NCI-H2171 treated with DMSO at 0.1 percent for 48 hours (cell line): ENCODE results near the gene TRAIP.
"Not testable (repeated sequence)": the region's sequence is repeated elsewhere in the genome, so short reads cannot be mapped to it uniquely, and the experiment has no call there.

ENCODE experiments used
- DNase-seq: peaks from one replicate; lab custom pipeline; 2025; lab: John Stamatoyannopoulos, UW

TRAIP gene

GRCh38 chr3:49856181-49857005, at the start of gene TRAIP:
TRAIP (minus strand) TSS chr3:49856564; CDS start chr3:49856453, 111 bp downstream.
- peak; percentile 91 for DNase-seq

DNA sequence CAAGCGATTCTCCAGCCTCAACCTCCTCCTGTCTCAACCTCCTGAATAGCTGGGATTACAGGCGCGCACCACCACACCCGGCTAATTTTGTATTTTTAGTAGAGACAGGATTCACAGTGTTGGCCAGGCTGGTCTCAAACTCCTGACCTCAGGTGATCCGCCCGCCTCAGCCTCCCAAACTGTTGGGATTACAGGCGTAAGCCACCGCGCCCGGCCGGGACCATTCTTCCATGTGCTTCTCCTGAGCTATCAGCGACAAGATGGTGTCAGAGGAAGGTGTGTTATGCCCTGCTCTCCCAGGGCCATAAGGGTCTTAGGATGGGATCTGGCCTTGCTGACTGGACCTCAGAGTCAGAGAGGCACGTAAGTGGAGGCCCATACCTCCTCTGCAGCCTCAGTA, 48.1 kb upstream of the TRAIP start:
- DNase-seq = not testable (repeated sequence)

- no peak for DNase-seq
Measured at GRCh38 chr3:49903451-49904424, 47.4 kb upstream of the TRAIP start, which contains the start of gene MST1R. MST1R (minus strand) TSS chr3:49903873; CDS start chr3:49903609, 264 bp downstream.

GRCh38 chr3:49902511-49903345, 46.4 kb upstream of the TRAIP start:
- no peak for DNase-seq

DNA sequence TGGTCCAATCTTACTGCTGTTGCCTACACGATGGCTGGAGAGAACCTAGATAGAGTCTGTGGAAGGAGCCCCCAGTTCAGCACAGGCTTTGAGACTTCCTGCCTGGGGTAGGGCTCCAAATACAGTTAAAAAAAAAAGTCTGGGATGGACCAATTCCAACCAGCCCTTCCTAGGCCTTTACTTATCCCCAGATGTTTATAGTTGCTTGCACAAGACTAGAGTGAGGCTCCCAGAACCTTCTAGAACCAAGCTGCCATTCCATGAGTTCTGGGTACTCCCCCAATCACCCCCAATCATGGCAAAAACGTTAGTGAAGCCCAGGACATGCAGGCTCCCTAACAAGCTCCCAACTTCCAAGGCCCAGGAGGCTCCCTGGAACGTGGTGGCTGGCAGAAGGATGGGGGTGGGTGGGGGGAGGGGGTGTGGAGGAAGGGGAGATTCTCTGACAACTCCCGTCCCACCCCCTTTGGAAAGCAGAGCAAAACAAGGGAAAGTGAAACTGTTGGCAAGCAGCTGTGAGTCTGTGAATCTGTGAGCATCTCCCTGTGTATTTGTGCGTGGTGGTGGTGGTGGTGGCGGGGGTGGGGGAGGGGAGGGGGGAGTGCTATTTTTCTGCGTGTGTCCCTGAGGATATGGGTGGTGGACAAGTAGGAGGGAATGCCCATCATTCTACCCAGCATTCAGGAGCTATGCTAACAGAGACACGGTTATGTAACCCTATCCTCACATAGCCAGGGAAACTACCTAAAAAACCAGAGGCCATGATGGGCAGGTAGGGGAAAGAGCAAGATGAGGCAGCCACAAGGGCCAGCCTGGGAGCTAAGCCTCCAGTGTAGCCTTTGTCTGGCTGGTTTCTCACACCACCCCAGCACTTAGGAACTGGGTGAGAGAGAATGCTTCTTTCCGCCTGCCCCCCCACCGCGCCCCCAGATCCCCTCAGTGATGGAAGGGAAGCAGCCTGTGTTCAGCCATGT, 45.3 kb upstream of the TRAIP start:
- DNase-seq = no peak

DNA sequence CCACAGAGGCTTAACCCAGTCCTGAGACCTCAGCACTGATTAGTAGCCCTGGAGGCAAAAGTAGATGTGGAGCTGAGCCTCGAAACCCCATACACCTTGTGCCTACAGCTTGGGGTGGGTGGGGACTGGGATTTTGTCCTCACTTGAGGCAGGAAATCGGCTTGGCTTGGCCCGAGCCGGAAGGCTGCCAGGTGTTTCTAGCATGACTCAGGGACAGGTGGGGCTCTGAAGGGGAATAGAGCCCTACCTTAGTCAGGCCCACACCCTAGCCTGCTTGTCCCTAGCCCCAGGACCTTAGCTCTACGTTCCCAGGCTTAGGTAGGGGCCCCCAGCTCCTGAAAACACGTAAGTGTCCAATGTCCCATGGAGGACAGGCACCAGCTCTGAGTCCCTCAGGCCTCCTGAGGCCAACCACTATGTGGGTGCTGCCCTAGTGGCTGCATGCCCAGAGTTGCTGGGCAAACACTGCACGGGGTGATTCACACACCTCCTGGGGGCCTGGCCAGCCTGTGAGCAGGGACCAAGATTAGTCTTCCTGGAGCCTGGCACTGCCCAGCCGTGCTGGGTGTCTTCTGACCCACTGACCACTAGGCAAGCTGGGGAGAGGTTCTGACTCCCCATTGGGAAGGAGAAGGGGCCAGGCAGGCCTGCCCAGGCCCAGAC, 44.3 kb upstream of the TRAIP start:
- no peak for DNase-seq

DNA sequence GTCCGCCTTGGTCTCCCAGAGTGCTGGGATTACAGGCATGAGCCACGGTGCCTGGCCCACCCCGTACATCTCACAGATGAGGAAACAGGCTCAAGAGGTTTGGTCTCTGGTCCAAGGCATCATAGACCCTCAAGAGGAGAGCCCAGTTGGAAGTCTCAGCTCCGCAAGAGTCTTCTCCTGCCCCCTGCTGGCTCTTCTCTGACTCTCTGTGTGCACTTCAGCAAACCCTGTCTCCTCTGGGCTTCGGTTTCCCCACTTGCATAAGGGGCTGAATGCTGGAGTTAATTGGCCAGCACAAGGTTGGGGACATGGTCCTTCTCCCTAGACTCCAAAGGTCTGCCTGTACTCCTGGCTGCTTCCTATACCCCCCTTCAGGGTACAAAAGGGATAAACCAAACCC, 43.5 kb upstream of the TRAIP start:
- no peak for DNase-seq

DNA sequence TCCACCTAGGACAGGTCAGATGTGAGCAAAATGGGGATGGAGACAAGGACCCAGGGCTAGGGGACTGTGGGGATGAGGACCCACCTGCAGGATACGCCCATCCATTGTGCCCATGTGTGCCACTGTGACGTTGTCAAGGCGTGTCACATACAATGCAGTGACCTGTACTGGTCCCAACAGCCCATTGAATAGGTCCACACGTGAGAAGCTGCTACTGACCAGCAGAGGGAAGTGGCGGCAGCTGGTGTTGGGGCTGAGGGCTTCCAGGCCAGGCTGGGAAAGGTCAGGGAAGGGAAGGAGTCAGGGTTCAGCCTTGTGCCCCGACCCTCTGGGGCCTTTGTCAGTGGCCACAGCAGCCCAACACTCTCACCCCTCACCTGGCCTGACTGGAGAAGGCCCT, 42.6 kb upstream of the TRAIP start:
- DNase-seq = no peak

GRCh38 chr3:49896345-49896744, 40.0 kb upstream of the TRAIP start:
- no peak for DNase-seq

DNA sequence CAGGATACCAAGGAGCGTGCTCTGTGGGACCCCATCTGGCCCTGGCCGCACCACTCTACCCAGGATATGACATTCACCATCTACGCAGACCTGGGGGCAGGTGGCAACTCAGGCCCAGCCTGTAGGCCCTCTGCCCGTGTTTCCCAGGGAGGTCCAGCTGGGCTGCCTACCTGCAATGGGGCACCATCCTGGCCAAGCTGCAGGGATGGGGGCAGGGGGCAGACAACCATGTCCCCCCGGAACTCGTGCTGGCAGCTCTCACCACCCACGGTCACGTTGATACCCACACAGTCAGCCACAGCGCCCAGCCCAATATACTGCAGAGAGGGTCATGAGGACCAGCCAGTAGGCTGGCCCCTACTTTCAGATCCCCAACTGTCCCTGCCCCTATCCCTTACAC, 39.4 kb upstream of the TRAIP start:
- no peak for DNase-seq

DNA sequence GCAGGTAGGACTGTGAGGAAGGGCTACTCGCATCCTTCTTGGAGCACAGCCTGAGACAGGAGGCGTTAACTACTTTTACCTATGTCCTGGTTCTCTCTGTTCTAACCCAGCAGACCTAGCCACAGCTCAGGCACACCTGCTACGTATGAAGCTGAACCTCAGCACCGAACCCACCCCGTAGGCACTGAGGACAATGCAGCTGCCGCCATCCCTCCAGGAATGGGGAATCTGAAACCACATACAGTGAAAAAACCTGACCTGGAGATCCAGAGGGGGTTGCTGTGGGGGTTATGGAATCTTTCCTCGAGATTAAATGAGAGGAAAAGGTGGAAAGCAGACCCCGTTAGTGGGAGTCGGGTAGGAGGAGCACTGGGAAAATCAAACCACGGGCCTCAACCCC, 32.9 kb upstream of the TRAIP start:
- peak; percentile 4 for DNase-seq

DNA sequence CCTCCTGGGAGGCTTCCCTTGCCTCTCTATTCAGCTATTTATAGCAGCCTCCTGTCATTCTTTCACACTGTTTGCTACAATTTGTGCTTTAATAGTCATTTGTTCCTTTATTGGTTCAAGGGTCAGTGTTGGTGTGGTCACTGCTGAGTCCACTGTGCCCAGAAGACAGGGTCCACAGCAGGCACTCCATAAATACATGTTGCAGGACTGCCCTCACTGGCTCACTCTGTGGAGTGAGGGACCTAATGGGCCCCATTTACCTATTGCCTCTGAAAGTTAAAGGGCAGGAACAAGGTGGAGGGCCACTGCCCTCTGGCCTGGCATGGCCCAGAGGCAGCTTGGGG, 30.5 kb upstream of the TRAIP start:
- no peak for DNase-seq

GRCh38 chr3:49883998-49884397, 27.6 kb upstream of the TRAIP start:
- no peak for DNase-seq

GRCh38 chr3:49882166-49882565, 25.8 kb upstream of the TRAIP start:
- no peak for DNase-seq

DNA sequence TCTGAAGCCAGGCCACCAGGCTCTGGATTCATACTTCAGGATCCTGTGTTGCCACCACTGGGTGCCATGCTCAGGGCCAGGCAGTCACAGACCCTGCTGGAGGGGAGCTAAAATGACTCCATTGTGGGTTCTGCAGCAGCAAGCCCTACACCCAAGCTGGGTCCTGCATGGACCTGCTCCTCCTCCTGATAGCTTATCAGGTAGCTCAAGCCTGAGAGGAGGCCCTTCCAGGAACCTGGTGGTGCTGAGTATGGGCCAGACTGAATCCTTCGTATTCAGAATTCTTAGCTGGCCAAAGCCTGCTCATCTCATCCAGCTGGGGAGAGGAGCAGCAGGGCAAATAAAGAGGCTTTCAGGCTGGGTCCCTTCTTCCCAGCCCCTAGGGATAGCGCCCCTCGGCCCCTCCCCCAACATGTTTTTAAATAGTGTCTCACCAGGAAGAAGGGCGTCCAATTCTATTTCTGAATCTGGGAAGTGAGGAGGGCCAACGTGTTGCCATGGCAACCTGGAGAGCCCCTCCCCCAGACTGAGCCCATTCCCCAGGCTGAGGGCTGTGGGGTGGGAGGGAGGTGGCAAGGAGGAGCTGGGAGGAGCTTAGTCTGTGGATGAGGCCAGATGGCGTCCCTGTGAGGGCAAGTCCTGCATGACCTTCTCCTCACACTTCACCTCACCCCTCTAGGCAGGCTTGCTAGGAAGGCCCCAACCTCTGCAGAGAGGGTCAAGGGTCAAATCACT, 24.4 kb upstream of the TRAIP start:
- peak; percentile 59 for DNase-seq

GRCh38 chr3:49879721-49880120, 23.4 kb upstream of the TRAIP start:
- DNase-seq = no peak

GRCh38 chr3:49878686-49879085, 22.3 kb upstream of the TRAIP start:
- no peak for DNase-seq

GRCh38 chr3:49877716-49878115, 21.4 kb upstream of the TRAIP start:
- DNase-seq = peak; percentile 60

GRCh38 chr3:49876567-49876966, 20.2 kb upstream of the TRAIP start:
- DNase-seq = no peak

- no peak for DNase-seq
Measured at GRCh38 chr3:49873623-49874022, 17.3 kb upstream of the TRAIP start.
